ENCODE measurements around the gene ITGAV. TPM values are rescaled to one million over a fixed set of nuclear protein-coding genes. Genes with fewer than 3 reads are reported as not detected.

The ITGAV gene
- total RNA-seq, 1 experiment from 2014 or later, result 26.9 TPM

GRCh38 chr2:186637497-186637800 is 47.6 kb downstream of the ITGAV start:
- no peak overlapping the region for H4K5ac ChIP-seq (ENCODE audit: insufficient read length, low read depth, low read length)
- H3K9me3 Mint-ChIP-seq, result no peaks in the 10 kb centered on the region
- H3K23me2 ChIP-seq (ENCODE audit: insufficient read length, low read depth, low read length, poor library complexity, severe bottlenecking), result no peaks in the 10 kb centered on the region
- no peaks in the 10 kb centered on the region for H3K4me1 Mint-ChIP-seq
- H3K14ac ChIP-seq (ENCODE audit: insufficient read depth, low read length), result no peak overlapping the region
- H3K4me2 ChIP-seq (ENCODE audit: insufficient read depth, insufficient read length, low read length), result no peak overlapping the region
- H3K56ac ChIP-seq (ENCODE audit: insufficient read length, low read depth, low read length), result no peak overlapping the region
- no peak overlapping the region for H2BK12ac ChIP-seq (ENCODE audit: insufficient read length, low read depth, low read length)
- H3K4me3 Mint-ChIP-seq, result no peak overlapping the region
- H3K9ac ChIP-seq (ENCODE audit: extremely low read depth, insufficient read length, low read length), result no peak overlapping the region
- H2BK15ac ChIP-seq (ENCODE audit: low read depth, low read length), result no peak overlapping the region
- H2AFZ ChIP-seq (ENCODE audit: low read length), result no peak overlapping the region
- no peaks in the 10 kb centered on the region for H3K79me1 ChIP-seq (ENCODE audit: insufficient read depth, low read depth, low read length, poor library complexity, severe bottlenecking)
- no peak for DNase-seq
- no peaks in the 10 kb centered on the region for H3K79me2 ChIP-seq (ENCODE audit: insufficient read depth, low read length)
- H3K27me3 ChIP-seq (ENCODE audit: insufficient read depth, low read length), result no peaks in the 10 kb centered on the region
- no peak overlapping the region for H3K4ac ChIP-seq (ENCODE audit: low read depth, low read length)
- H3K18ac ChIP-seq (ENCODE audit: insufficient read length, low read depth, low read length), result no peak overlapping the region
- H3K27ac ChIP-seq (ENCODE audit: insufficient read length, low read depth, low read length), result no peak overlapping the region
- TF ChIP-seq, protein P1, sequence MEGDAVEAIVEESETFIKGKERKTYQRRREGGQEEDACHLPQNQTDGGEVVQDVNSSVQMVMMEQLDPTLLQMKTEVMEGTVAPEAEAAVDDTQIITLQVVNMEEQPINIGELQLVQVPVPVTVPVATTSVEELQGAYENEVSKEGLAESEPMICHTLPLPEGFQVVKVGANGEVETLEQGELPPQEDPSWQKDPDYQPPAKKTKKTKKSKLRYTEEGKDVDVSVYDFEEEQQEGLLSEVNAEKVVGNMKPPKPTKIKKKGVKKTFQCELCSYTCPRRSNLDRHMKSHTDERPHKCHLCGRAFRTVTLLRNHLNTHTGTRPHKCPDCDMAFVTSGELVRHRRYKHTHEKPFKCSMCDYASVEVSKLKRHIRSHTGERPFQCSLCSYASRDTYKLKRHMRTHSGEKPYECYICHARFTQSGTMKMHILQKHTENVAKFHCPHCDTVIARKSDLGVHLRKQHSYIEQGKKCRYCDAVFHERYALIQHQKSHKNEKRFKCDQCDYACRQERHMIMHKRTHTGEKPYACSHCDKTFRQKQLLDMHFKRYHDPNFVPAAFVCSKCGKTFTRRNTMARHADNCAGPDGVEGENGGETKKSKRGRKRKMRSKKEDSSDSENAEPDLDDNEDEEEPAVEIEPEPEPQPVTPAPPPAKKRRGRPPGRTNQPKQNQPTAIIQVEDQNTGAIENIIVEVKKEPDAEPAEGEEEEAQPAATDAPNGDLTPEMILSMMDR (conservative IDR thresholded peaks at IDR 0.05), result no peak
- peaks cover 0 to 4% (median 0%) of the 10 kb centered on the region in 3 experiments; a peak in 2 of 7 replicates for H3K36me3 Mint-ChIP-seq (ENCODE audit: insufficient read depth in 1 of 3, low read depth in 3 of 3)
- H4K91ac ChIP-seq (ENCODE audit: insufficient read length, low read depth, low read length), result no peak overlapping the region
- no peak overlapping the region for H2BK5ac ChIP-seq (ENCODE audit: insufficient read length, low read length)
- no peaks in the 10 kb centered on the region for H3K27me3 Mint-ChIP-seq (ENCODE audit: low read depth)
- no peak overlapping the region for H3K23ac ChIP-seq (ENCODE audit: insufficient read length, low read depth, low read length)
- H4K8ac ChIP-seq (replicated peaks; ENCODE audit: insufficient read length, low read depth, low read length), result no peak overlapping the region
- no peak overlapping the region for H3T11ph ChIP-seq (ENCODE audit: low read length)
- H2BK20ac ChIP-seq (ENCODE audit: low read depth, low read length, poor library complexity, severe bottlenecking), result no peak overlapping the region
- no peaks in the 10 kb centered on the region for H3K9me3 ChIP-seq (ENCODE audit: control insufficient read depth, low read depth, low read length)
- no peaks in the 10 kb centered on the region for H3K4me1 ChIP-seq (ENCODE audit: insufficient read depth, low read length)
- H4K20me1 ChIP-seq (ENCODE audit: control insufficient read depth, insufficient read depth, insufficient read length), result no peaks in the 10 kb centered on the region
- H3K27ac Mint-ChIP-seq, result peak overlapping the region in 1 of 3 experiments; percentile 9; a peak in 2 of 7 replicates
- H2BK120ac ChIP-seq (ENCODE audit: low read depth, low read length, poor library complexity, severe bottlenecking), result no peak overlapping the region
- H2AK5ac ChIP-seq (ENCODE audit: insufficient read length, low read length), result no peak overlapping the region
